ENCODE results near the gene BLACAT1. TPM values are rescaled to one million over a fixed set of nuclear protein-coding genes. Genes with fewer than 3 reads are reported as not detected.

Gene BLACAT1
- total and polyA plus RNA-seq, 9 of the 15 experiments (the other 6 are each of a cell fraction or from before 2014, with no cell fraction given): 0.10 to 5.9 (median 0.73) TPM

DNA sequence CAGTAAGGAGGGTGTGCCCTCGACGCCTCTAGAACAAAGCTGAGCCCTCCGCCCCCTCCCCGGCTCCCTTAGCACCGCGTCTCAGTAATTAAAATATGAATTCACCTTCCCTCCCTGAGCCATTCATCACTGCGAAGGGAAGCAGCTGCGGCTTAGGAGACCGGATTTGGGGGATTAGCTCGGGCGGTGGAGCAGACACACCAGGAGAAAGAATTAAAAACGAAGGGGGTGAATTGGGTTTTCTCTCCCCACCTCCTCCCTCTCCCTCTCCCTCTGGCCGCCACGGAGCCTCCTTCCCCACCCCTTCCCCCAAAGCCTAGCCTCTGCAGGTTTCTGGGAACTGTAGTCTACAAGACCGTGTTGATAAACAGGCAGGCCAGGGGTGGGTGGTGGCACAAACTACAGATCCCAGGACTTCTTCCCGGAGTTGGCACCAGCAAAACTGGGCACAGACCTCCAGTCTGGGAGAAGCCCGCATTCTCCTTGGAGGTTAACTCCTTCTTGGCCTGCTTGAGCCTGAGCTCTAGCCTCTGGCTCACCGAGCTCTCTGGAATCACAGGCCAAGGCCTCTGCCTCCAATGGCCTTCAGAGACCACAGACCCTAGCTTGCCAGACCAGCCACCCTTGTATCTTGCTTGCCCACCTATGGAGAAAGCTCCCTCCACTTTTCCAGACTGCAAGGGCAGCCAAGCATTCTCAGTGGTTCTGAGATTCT, 10.8 kb downstream of the BLACAT1 start (continued):
- 0 out of 2 replicates have a peak, but pooled peaks have one; percentile 16 for TF ChIP-seq ZBTB40 (IDR thresholded peaks at IDR 0.05)
- TF ChIP-seq ZBTB40 (CRISPR knock-in tag; IDR thresholded peaks at IDR 0.05): no peak
- TF ChIP-seq, protein P1, sequence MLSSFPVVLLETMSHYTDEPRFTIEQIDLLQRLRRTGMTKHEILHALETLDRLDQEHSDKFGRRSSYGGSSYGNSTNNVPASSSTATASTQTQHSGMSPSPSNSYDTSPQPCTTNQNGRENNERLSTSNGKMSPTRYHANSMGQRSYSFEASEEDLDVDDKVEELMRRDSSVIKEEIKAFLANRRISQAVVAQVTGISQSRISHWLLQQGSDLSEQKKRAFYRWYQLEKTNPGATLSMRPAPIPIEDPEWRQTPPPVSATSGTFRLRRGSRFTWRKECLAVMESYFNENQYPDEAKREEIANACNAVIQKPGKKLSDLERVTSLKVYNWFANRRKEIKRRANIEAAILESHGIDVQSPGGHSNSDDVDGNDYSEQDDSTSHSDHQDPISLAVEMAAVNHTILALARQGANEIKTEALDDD (IDR thresholded peaks at IDR 0.05): no peak
- peak; percentile 37 for TF ChIP-seq MEIS2 (IDR thresholded peaks at IDR 0.05; ENCODE audit: partially characterized antibody)
- no peak for TF ChIP-seq ZNF280B (CRISPR knock-in tag; IDR thresholded peaks at IDR 0.05)
- no peak for TF ChIP-seq ZNF165 (CRISPR knock-in tag; IDR thresholded peaks at IDR 0.05; ENCODE audit: borderline replicate concordance)
- TF ChIP-seq ZNF668 (CRISPR knock-in tag; IDR thresholded peaks at IDR 0.05): no peak
- no peak for TF ChIP-seq EHMT2 (IDR thresholded peaks at IDR 0.05)
- TF ChIP-seq NELFE (IDR thresholded peaks at IDR 0.05; ENCODE audit: insufficient read depth, insufficient read length): no peak
- TF ChIP-seq PHF8 (IDR thresholded peaks at IDR 0.05; ENCODE audit: borderline replicate concordance, low read length): no peak
- no peak for TF ChIP-seq TAL1 (IDR thresholded peaks at IDR 0.05)
- TF ChIP-seq NR2C1 (IDR thresholded peaks at IDR 0.05): no peak
- TF ChIP-seq NR2C1 (tag; IDR thresholded peaks at IDR 0.05): 0 out of 2 replicates have a peak, but pooled peaks have one; percentile 21
